ENCODE results near the gene ZNF155. TPM values are rescaled to one million over a fixed set of nuclear protein-coding genes. Genes with fewer than 3 reads are reported as not detected.

The ZNF155 gene

DNA sequence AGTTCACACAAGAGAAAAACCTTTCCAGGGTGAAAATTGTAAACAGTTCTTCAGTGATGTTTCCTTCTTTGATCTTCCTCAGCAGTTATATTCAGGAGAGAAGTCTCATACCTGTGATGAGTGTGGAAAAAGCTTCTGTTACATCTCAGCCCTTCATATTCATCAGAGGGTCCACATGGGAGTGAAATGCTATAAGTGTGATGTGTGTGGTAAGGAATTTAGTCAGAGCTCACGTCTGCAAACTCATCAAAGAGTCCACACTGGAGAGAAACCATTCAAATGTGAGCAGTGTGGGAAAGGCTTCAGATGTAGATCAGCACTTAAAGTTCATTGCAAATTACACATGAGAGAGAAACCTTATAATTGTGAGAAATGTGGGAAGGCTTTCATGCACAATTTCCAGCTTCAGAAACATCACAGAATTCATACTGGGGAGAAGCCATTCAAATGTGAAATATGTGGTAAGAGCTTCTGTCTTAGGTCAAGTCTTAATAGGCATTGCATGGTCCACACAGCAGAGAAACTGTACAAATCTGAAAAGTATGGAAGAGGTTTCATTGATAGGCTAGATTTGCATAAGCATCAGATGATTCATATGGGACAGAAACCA lies 48.1 kb downstream of the ZNF155 start:
- no peak overlapping the region for H3K4ac ChIP-seq (ENCODE audit: low read depth, low read length)
- H2BK15ac ChIP-seq (replicated peaks; ENCODE audit: low read depth): no peak overlapping the region
- DNase-seq: no peak
- no peak overlapping the region for H3K9ac ChIP-seq (ENCODE audit: low read length)
- no peak overlapping the region for H3K18ac ChIP-seq (ENCODE audit: low read length)
- no peak overlapping the region for H2BK120ac ChIP-seq (ENCODE audit: low read depth, low read length)
- no peaks in the 10 kb centered on the region for H3K79me1 ChIP-seq (ENCODE audit: low read length)
- H2BK5ac ChIP-seq (ENCODE audit: low read length): no peak overlapping the region
- H3K56ac ChIP-seq (ENCODE audit: low read length): no peak overlapping the region
- H3K4me1 ChIP-seq (ENCODE audit: control insufficient read depth, low read depth, low read length): no peaks in the 10 kb centered on the region
- no peaks in the 10 kb centered on the region for H3K79me2 ChIP-seq (ENCODE audit: control insufficient read depth, insufficient read depth, low read length)
- WGBS (ENCODE audit: extremely low coverage, insufficient coverage, low lambda C conversion rate): no CpG with 5 or more reads among the region's 1 CpG
- H3K4me2 ChIP-seq (ENCODE audit: low read length): no peak overlapping the region
- no peak overlapping the region for H3K23ac ChIP-seq (ENCODE audit: low read length)
- H2AK5ac ChIP-seq (ENCODE audit: low read length): no peak overlapping the region
- H4K8ac ChIP-seq (ENCODE audit: low read depth, low read length): no peak overlapping the region
- no peak overlapping the region for H4K5ac ChIP-seq (ENCODE audit: low read length)
- peaks cover 10% of the 10 kb centered on the region for H3K36me3 ChIP-seq (ENCODE audit: control insufficient read depth, insufficient read depth, low read length)
- no peak overlapping the region for H3K27ac ChIP-seq (ENCODE audit: low read depth, low read length)
- H3K27me3 ChIP-seq (ENCODE audit: insufficient read depth, low read length, poor library complexity): no peaks in the 10 kb centered on the region
- H3K4me3 ChIP-seq (ENCODE audit: low read length): peak overlapping the region; percentile 28

- H3K79me1 ChIP-seq (ENCODE audit: low read length): no peaks in the 10 kb centered on the region
- H3K4ac ChIP-seq (ENCODE audit: low read depth, low read length): no peak overlapping the region
- no CpG with 5 or more reads among the region's 2 CpGs for WGBS (ENCODE audit: extremely low coverage, insufficient coverage, low lambda C conversion rate)
- H2BK15ac ChIP-seq (replicated peaks; ENCODE audit: low read depth): no peak overlapping the region
- no peak overlapping the region for H3K4me3 ChIP-seq (ENCODE audit: low read length)
- no peaks in the 10 kb centered on the region for H3K4me1 ChIP-seq (ENCODE audit: control insufficient read depth, low read depth, low read length)
- no peak overlapping the region for H2AK5ac ChIP-seq (ENCODE audit: low read length)
- no peak overlapping the region for H3K27ac ChIP-seq (ENCODE audit: low read depth, low read length)
- no peaks in the 10 kb centered on the region for H3K79me2 ChIP-seq (ENCODE audit: control insufficient read depth, insufficient read depth, low read length)
- H2BK120ac ChIP-seq (ENCODE audit: low read depth, low read length): no peak overlapping the region
- H4K8ac ChIP-seq (ENCODE audit: low read depth, low read length): no peak overlapping the region
- no peak overlapping the region for H4K5ac ChIP-seq (ENCODE audit: low read length)
- no peak overlapping the region for H3K23ac ChIP-seq (ENCODE audit: low read length)
- DNase-seq: no peak
- no peak overlapping the region for H3K56ac ChIP-seq (ENCODE audit: low read length)
- H2BK5ac ChIP-seq (ENCODE audit: low read length): no peak overlapping the region
- no peak overlapping the region for H3K4me2 ChIP-seq (ENCODE audit: low read length)
- H3K9ac ChIP-seq (ENCODE audit: low read length): no peak overlapping the region
- H3K18ac ChIP-seq (ENCODE audit: low read length): no peak overlapping the region
- H3K36me3 ChIP-seq (ENCODE audit: control insufficient read depth, insufficient read depth, low read length): no peaks in the 10 kb centered on the region
- H3K27me3 ChIP-seq (ENCODE audit: insufficient read depth, low read length, poor library complexity): no peaks in the 10 kb centered on the region
Observed at GRCh38 chr19:44042147-44042546, 58.2 kb downstream of the ZNF155 start.

Small RNAs within 50 kb of the gene (small RNA-seq; reads per million reads assigned to genes)
- not detected for gene AC006213.5 (ENCODE audit: insufficient read depth)

All from mesendoderm (in vitro differentiated cells).